Fibroblast of lung (primary cell): ENCODE data around the gene ZNF804B.

Experiments
- CTCF ChIP-seq, 2 donors: IDR thresholded peaks in 1 of 2; conservative IDR thresholded peaks in 1 of 2; 1 replicate in 1 of 2; 2 replicates in 1 of 2; pipeline ENCODE4 v1.5.1; 2011 to 2012; ENCODE audit warnings: low read length in 2 of 2, control low read depth in 1 of 2, inconsistent platforms in 1 of 2, low read depth in 1 of 2, mild to moderate bottlenecking in 1 of 2
- EZH2 ChIP-seq: IDR thresholded peaks from 2 replicates; pipeline ENCODE4 v1.5.1; 2012; ENCODE audit warnings: low read length, control low read depth, mild to moderate bottlenecking; ENCODE audit errors: missing control alignments

- TF ChIP-seq CTCF (conservative IDR thresholded peaks at IDR 0.05 in 1 of 2, IDR thresholded peaks at IDR 0.05 in 1 of 2; ENCODE audit: low read depth in 1 of 2, low read length in 2 of 2) (no peak), EZH2 (no peak)
These were observed 597.6 kb downstream of the ZNF804B start for GRCh38 chr7:89357121-89357520.
